ENCODE measurements around the gene SLC30A1. TPM values are rescaled to one million over a fixed set of nuclear protein-coding genes. Genes with fewer than 3 reads are reported as not detected.

SLC30A1 gene
- total RNA-seq, 1 donor from 2014 or later, result 7.1 TPM

DNA sequence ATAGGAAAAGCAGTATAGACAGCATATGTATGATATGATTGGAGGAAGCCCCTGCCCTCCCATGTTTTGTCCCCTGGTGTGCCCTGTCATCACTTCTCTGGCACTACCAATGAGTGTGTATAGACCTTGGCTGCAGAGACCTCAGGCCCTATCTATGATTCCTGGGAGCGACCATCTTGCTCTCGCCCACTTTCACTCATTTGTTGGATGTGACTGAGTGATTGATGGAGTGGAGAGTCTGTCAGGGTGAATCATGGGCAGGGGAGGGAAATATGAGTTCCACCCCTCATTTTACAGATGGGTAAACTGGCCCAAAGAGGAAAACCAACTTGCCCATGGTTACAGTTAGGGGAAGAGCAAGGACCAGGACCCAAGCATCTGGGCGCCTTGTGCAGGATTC is 14.9 kb downstream of the SLC30A1 start:
- no peak overlapping the region for H3K4me3 Mint-ChIP-seq

DNA sequence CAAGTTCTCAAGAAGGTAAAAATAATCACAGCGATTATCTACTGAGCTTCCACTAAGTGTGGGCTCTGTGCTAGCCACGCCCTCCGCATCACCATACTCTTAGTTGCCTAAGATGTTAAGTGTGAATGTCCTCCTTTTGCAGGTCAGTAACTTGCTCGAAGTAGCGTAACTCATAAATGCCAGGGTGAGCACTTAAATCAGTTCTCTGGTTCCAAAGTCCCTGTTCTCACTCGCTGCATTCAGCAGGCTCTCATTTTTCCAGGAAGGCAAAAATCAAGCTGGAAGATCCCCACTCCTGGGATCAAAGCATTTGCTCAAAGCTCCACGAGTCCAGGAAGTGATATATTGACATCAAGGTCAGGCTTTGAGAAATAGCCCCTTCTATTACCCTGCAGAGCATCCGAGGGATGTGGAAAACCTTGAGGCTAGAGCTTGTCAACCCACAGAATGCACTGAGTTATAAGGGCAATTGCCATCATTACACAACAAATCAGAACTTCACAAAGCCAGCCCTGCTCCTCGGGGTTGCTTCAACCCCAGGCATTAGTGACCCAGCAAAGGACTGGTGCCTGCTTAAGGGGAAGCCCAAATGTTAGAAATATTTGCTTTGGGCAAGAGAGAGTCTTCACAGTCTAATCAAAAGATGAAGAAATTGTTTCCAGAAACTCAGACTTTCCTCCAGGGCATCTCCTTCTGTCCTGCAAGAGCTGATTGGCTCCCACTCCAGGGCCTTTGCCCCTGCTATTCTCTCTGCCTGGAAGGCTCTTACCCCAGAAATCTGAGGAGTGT is 19.5 kb downstream of the SLC30A1 start:
- H3K79me2 ChIP-seq (ENCODE audit: low read depth), result no peaks in the 10 kb centered on the region
- no peaks in the 10 kb centered on the region for H3F3A ChIP-seq (ENCODE audit: low read depth)
- TF ChIP-seq EZH2phosphoT487 (IDR thresholded peaks at IDR 0.05), result no peak
- TF ChIP-seq, protein P1, sequence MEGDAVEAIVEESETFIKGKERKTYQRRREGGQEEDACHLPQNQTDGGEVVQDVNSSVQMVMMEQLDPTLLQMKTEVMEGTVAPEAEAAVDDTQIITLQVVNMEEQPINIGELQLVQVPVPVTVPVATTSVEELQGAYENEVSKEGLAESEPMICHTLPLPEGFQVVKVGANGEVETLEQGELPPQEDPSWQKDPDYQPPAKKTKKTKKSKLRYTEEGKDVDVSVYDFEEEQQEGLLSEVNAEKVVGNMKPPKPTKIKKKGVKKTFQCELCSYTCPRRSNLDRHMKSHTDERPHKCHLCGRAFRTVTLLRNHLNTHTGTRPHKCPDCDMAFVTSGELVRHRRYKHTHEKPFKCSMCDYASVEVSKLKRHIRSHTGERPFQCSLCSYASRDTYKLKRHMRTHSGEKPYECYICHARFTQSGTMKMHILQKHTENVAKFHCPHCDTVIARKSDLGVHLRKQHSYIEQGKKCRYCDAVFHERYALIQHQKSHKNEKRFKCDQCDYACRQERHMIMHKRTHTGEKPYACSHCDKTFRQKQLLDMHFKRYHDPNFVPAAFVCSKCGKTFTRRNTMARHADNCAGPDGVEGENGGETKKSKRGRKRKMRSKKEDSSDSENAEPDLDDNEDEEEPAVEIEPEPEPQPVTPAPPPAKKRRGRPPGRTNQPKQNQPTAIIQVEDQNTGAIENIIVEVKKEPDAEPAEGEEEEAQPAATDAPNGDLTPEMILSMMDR (IDR thresholded peaks at IDR 0.05), result no peak
- no peak for TF ChIP-seq EZH2 (IDR thresholded peaks at IDR 0.05)
- H3K4me2 ChIP-seq, result no peak overlapping the region
- no peak overlapping the region for H3K27ac Mint-ChIP-seq
- no peaks in the 10 kb centered on the region for H3K36me3 Mint-ChIP-seq
- no peaks in the 10 kb centered on the region for H3K36me3 ChIP-seq
- H3K9me3 ChIP-seq (ENCODE audit: low read depth), result no peaks in the 10 kb centered on the region
- H3K4me1 ChIP-seq, result no peaks in the 10 kb centered on the region
- no peaks in the 10 kb centered on the region for H4K20me1 ChIP-seq (ENCODE audit: low read depth)
- H3K27ac ChIP-seq, result no peak overlapping the region
- DNase-seq (ENCODE audit: low spot score), result no peak
- no peak overlapping the region for H2AFZ ChIP-seq (replicated peaks)
- no peaks in the 10 kb centered on the region for H3K9me3 Mint-ChIP-seq
- H3K4me3 Mint-ChIP-seq, result no peak overlapping the region
- no peak overlapping the region for H3K4me3 ChIP-seq
- peaks cover 7% of the 10 kb centered on the region for H3K4me1 Mint-ChIP-seq
- no peak overlapping the region for H3K9ac ChIP-seq
- H3K27me3 ChIP-seq, result no peaks in the 10 kb centered on the region
- peaks cover 8% of the 10 kb centered on the region for H3K27me3 Mint-ChIP-seq (ENCODE audit: insufficient read depth, low read depth)

More for the DNA sequence above, 14.9 kb downstream of the SLC30A1 start:
- Mint-ChIP-seq H3K27ac (no peak overlapping the region), H3K9me3 (no peaks in the 10 kb centered on the region), H3K27me3 (ENCODE audit: insufficient read depth, low read depth) (peaks cover 14% of the 10 kb centered on the region), H3K4me1 (peaks cover 5% of the 10 kb centered on the region), H3K36me3 (no peaks in the 10 kb centered on the region)
- Histone ChIP-seq H3K4me2 (no peak overlapping the region), H2AFZ (replicated peaks) (no peak overlapping the region), H3K36me3 (no peaks in the 10 kb centered on the region), H3K9me3 (ENCODE audit: low read depth) (no peaks in the 10 kb centered on the region), H3K27ac (no peak overlapping the region), H3K4me1 (no peaks in the 10 kb centered on the region), H3F3A (ENCODE audit: low read depth) (no peaks in the 10 kb centered on the region), H3K4me3 (no peak overlapping the region), H4K20me1 (ENCODE audit: low read depth) (no peaks in the 10 kb centered on the region), H3K27me3 (no peaks in the 10 kb centered on the region), H3K79me2 (ENCODE audit: low read depth) (no peaks in the 10 kb centered on the region), H3K9ac (no peak overlapping the region)
- TF ChIP-seq, protein P1 (IDR thresholded peaks at IDR 0.05), result no peak
- TF ChIP-seq EZH2 (IDR thresholded peaks at IDR 0.05) (no peak), EZH2phosphoT487 (IDR thresholded peaks at IDR 0.05) (no peak)
- DNase-seq (ENCODE audit: low spot score), result no peak

DNA sequence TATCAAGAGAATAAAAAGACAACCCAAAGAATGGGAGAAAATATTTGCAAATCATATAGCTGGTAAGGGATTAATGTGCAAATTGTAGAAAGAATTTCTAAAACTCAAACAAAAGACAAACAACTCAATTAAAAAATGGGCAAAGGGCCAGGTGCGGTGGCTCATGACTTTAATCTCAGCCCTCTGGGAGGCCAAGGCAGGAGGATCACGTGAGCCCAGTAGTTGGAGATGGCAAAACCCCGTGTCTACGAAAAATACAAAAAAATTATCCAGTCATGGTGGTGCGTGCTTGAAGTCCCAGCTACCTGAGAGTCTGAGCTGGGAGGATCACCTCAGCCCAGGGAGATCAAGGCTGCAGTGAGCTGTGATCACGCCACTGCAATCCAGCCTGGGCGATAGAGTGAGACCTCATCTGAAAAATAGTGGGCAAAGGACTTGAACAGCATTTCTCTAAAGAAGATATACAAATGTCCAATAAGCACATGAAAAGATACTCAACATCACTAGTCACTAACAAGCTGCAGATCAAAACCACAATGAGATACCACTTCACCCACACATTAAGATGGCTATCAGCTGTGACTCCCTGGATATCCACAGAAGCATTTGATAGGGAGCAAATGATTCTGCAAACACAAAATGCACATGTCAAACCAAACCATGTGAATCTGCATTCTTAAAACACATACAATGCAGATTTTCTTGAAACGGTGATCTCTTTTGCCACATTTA is 20.9 kb downstream of the SLC30A1 start:
- peaks cover 6% of the 10 kb centered on the region for H3K27me3 Mint-ChIP-seq (ENCODE audit: insufficient read depth, low read depth)
- no peak overlapping the region for H3K27ac ChIP-seq
- H3K27me3 ChIP-seq, result no peaks in the 10 kb centered on the region
- no peaks in the 10 kb centered on the region for H3K79me2 ChIP-seq (ENCODE audit: low read depth)
- no peaks in the 10 kb centered on the region for H3K4me1 ChIP-seq
- H2AFZ ChIP-seq (replicated peaks), result no peak overlapping the region
- DNase-seq (ENCODE audit: low spot score), result no peak
- H3K9me3 ChIP-seq (ENCODE audit: low read depth), result no peaks in the 10 kb centered on the region
- TF ChIP-seq EZH2phosphoT487 (IDR thresholded peaks at IDR 0.05) (no peak), EZH2 (IDR thresholded peaks at IDR 0.05) (no peak)
- TF ChIP-seq, protein P1 (IDR thresholded peaks at IDR 0.05), result no peak
- H3K4me3 ChIP-seq, result no peak overlapping the region
- H3K9ac ChIP-seq, result no peak overlapping the region
- no peak overlapping the region for H3K4me2 ChIP-seq
- no peak overlapping the region for H3K27ac Mint-ChIP-seq
- no peaks in the 10 kb centered on the region for H3F3A ChIP-seq (ENCODE audit: low read depth)
- H3K4me1 Mint-ChIP-seq, result peaks cover 7% of the 10 kb centered on the region
- no peaks in the 10 kb centered on the region for H3K9me3 Mint-ChIP-seq
- H3K36me3 Mint-ChIP-seq, result no peaks in the 10 kb centered on the region
- H3K4me3 Mint-ChIP-seq, result peak overlapping the region; percentile 22
- no peaks in the 10 kb centered on the region for H3K36me3 ChIP-seq
- no peaks in the 10 kb centered on the region for H4K20me1 ChIP-seq (ENCODE audit: low read depth)
